Measurements from ENCODE around the gene PLP2. TPM values are rescaled to one million over a fixed set of nuclear protein-coding genes. Genes with fewer than 3 reads are reported as not detected.

Gene PLP2, protein sequence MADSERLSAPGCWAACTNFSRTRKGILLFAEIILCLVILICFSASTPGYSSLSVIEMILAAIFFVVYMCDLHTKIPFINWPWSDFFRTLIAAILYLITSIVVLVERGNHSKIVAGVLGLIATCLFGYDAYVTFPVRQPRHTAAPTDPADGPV
- total RNA-seq (2012; rRNA removed), result 22.6 and 29.2 TPM in 2 replicates
- polyA plus RNA-seq (2012; rRNA removed), result 149 and 156 TPM in 2 replicates
- 125 and 134 TPM in 2 replicates for polyA plus RNA-seq (2012; cell fraction: cytosol; rRNA removed)
- polyA plus RNA-seq (2012; cell fraction: nucleus; rRNA removed; ENCODE audit: low replicate concordance), result 31.7 and 42.9 TPM in 2 replicates
- percentile 67 among the genes with signal in this experiment for Bru-seq, nascent RNA
- BruChase-seq, experiment 1, labeled RNA remaining after a 6-hour chase, result percentile 66 among the genes with signal in this experiment
- BruChase-seq, experiment 2, labeled RNA remaining after a 2-hour chase, result percentile 60 among the genes with signal in this experiment
- long read RNA-seq, transcript PLP2-202 (5 exons, 1,079 nt), result major isoform, 11 of 28 reads
- long read RNA-seq, partial matches to known transcripts, result 16 of 28 reads
- long read RNA-seq, other reads (novel, unspliced or antisense), result 1 of 28 reads

DNA sequence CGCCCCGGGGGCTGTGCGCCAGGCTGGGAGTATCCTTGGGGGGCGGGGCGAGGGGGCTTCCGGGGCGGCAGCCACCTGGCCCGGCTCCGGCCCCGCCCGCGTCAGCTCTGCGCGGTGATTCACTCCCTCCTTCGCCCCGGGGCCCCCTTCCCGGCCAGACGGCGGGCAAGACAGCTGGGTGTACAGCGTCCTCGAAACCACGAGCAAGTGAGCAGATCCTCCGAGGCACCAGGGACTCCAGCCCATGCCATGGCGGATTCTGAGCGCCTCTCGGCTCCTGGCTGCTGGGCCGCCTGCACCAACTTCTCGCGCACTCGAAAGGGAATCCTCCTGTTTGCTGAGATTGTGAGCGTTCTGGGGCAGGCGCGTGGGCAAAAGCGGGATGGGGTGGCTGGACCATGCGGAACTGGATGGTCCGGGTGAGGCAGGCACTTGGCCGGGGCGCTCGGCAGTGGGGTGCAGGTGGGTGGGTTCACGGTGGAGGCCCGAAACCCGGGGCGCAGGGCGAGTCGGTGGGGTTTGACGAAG, at the start of gene PLP2:
PLP2 (plus strand) TSS at position 147 of the 528 bp plus-strand sequence; CDS start at position 250, 103 bp downstream.
- CTCF ChIA-PET, result no interaction called here
- peak within 1 kb of the TSS; percentile 73; the same call in 1 of the 2 replicates for H4K5ac ChIP-seq (ENCODE audit: low read depth, low read length)
- H3K9me3 ChIP-seq (ENCODE audit: control insufficient read depth, insufficient read depth, low read length), result no peaks in the 10 kb centered on the region; the same call in 1 of the 2 replicates

More for the DNA sequence above, at the start of gene PLP2:
- Histone ChIP-seq H3K56ac (ENCODE audit: extremely low read depth, insufficient read depth, low read length) (peak within 1 kb of the TSS; percentile 51), H2AFZ (replicated peaks; ENCODE audit: low read length, poor library complexity) (peak within 1 kb of the TSS; percentile 91), H3K27me3 (ENCODE audit: control insufficient read depth, insufficient read depth, low read length) (no peaks in the 10 kb centered on the region), H3K36me3 (ENCODE audit: control insufficient read depth, insufficient read depth, low read length) (peaks cover 9% of the 10 kb centered on the region), H3K4ac (ENCODE audit: low read depth, low read length) (peak within 1 kb of the TSS; percentile 94), H3K27ac (ENCODE audit: insufficient read depth, low read length) (peak within 1 kb of the TSS; percentile 45), H4K91ac (ENCODE audit: insufficient read depth, low read depth, low read length) (peak within 1 kb of the TSS; percentile 84), H3K4me1 (ENCODE audit: control insufficient read depth, insufficient read depth, low read length) (peaks cover 8% of the 10 kb centered on the region), H2BK15ac (ENCODE audit: low read depth, low read length) (no peak within 1 kb of the TSS), H2AK5ac (ENCODE audit: low read depth, low read length) (peak within 1 kb of the TSS; percentile 82), H3K79me1 (ENCODE audit: low read depth in 1 of 2, low read length in 2 of 2) (peaks cover 17 to 19% of the 10 kb centered on the region in 2 experiments), H3K4me2 (ENCODE audit: low read depth, low read length) (peak within 1 kb of the TSS; percentile 92), H3K23ac (ENCODE audit: low read depth, low read length) (peak within 1 kb of the TSS; percentile 75), H4K8ac (ENCODE audit: low read depth in 2 of 2, low read length in 2 of 2) (peak within 1 kb of the TSS; percentile 84 to 89), H2BK20ac (ENCODE audit: low read depth, low read length) (0 out of 2 replicates have a peak within 1 kb of the TSS, but pooled peaks have one; percentile 35), H4K20me1 (ENCODE audit: insufficient read depth, low read length) (no peaks in the 10 kb centered on the region; the same call in 1 of the 2 replicates), H3K9ac (ENCODE audit: low read depth, low read length) (peak within 1 kb of the TSS; percentile 61), H3K18ac (ENCODE audit: low read depth, low read length) (peak within 1 kb of the TSS; percentile 25; the same call in 1 of the 2 replicates), H2BK5ac (ENCODE audit: low read depth, low read length, poor library complexity, severe bottlenecking) (peak within 1 kb of the TSS; percentile 22), H3K4me3 (ENCODE audit: insufficient read depth, low read depth, low read length) (peak within 1 kb of the TSS; percentile 61), H2BK120ac (ENCODE audit: low read depth, low read length) (peak within 1 kb of the TSS; percentile 64), H2AK9ac (replicated peaks; ENCODE audit: low read depth, low read length, poor library complexity) (peak within 1 kb of the TSS; percentile 98), H3K14ac (replicated peaks; ENCODE audit: low read depth, low read length) (peak within 1 kb of the TSS; percentile 96), H3K9me1 (ENCODE audit: insufficient read depth, low read length) (0 out of 2 replicates have a peak, but pooled peaks cover 5% of the 10 kb centered on the region)
- dilution Hi-C loops (cut with HindIII; ENCODE audit: low sequenced_read_pairs, unreplicated experiment) (no loop called here), in situ Hi-C loops (cut with MboI; ENCODE audit: low sequenced_read_pairs) (no loop called here), intact Hi-C loops (cut with micrococcal nuclease) (no loop called here)
- WGBS, 2 experiments (ENCODE audit: extremely low coverage in 2 of 2, insufficient read length in 1 of 2), result 31% methylated on average over 20 of the region's 46 CpGs; no CpG with 5 or more reads in 1 of the 2 experiments
- DNase-seq (peak; percentile 40), ATAC-seq (ENCODE audit: low read depth) (peak; percentile 48)
- BruUV-seq (replicated peaks), result no TSS peak
- POLR2A ChIA-PET (ENCODE audit: unreplicated experiment), result no interaction called here
- 0 out of 2 replicates have a peak, but pooled peaks have one; percentile 27 for TF ChIP-seq FOS (IDR thresholded peaks at IDR 0.05; ENCODE audit: low read depth, low read length)
- TF ChIP-seq SMC3 (IDR thresholded peaks at IDR 0.05; ENCODE audit: low read depth, low read length), result no peak
- TF ChIP-seq MAZ (IDR thresholded peaks at IDR 0.05; ENCODE audit: borderline replicate concordance, low read depth, low read length), result peak; percentile 76; the same call in 1 of the 2 replicates
- TF ChIP-seq CHD1 (IDR thresholded peaks at IDR 0.05; ENCODE audit: low read depth, low read length), result no peak
- TF ChIP-seq POLR2A (IDR thresholded peaks at IDR 0.05; ENCODE audit: low read depth, low read length), result peak; percentile 60
- TF ChIP-seq, protein P1, sequence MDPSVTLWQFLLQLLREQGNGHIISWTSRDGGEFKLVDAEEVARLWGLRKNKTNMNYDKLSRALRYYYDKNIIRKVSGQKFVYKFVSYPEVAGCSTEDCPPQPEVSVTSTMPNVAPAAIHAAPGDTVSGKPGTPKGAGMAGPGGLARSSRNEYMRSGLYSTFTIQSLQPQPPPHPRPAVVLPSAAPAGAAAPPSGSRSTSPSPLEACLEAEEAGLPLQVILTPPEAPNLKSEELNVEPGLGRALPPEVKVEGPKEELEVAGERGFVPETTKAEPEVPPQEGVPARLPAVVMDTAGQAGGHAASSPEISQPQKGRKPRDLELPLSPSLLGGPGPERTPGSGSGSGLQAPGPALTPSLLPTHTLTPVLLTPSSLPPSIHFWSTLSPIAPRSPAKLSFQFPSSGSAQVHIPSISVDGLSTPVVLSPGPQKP (IDR thresholded peaks at IDR 0.05; ENCODE audit: borderline replicate concordance, low read depth, low read length), result no peak
- TF ChIP-seq, protein P2, sequence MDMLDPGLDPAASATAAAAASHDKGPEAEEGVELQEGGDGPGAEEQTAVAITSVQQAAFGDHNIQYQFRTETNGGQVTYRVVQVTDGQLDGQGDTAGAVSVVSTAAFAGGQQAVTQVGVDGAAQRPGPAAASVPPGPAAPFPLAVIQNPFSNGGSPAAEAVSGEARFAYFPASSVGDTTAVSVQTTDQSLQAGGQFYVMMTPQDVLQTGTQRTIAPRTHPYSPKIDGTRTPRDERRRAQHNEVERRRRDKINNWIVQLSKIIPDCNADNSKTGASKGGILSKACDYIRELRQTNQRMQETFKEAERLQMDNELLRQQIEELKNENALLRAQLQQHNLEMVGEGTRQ (IDR thresholded peaks at IDR 0.05; ENCODE audit: low read depth, low read length), result no peak

All from IMR-90 (cell line).